Natural killer cell (primary cell): ENCODE results near the gene TNS3. TPM values are rescaled to one million over a fixed set of nuclear protein-coding genes. Genes with fewer than 3 reads are reported as not detected.

Source experiments
- ATAC-seq, 3 donors: fragments of 150-1000 bp in 2 of 3; fragments of 200-7000 bp in 1 of 3; cut with Tn5 transposase; 1 replicate in 1 of 3; 2 replicates in 2 of 3; pipeline ENCODE4 v1.10.0; 2021; ENCODE audit warnings: mild to moderate bottlenecking in 2 of 3, moderate library complexity in 2 of 3
- DNase-seq, 2 donors: peaks; one replicate each; pipeline versions ENCODE4 v3.0.0 to v3.0.0-alpha.2; 2013 to 2021; ENCODE audit warnings: mixed read lengths in 1 of 2
- H3K27ac ChIP-seq: one replicate; pipeline ENCODE4 v1.5.1; 2013; ENCODE audit warnings: mild to moderate bottlenecking, low read length
- H3K27me3 ChIP-seq: one replicate; pipeline ENCODE4 v1.6.1; 2013; ENCODE audit warnings: low read length; ENCODE audit not compliant: control insufficient read depth, insufficient read depth
- H3K36me3 ChIP-seq: one replicate; pipeline ENCODE4 v1.6.1; 2013; ENCODE audit warnings: low read length; ENCODE audit not compliant: control insufficient read depth, insufficient read depth
- H3K4me1 ChIP-seq: one replicate; pipeline ENCODE4 v1.6.1; 2013; ENCODE audit warnings: low read length; ENCODE audit not compliant: control insufficient read depth, insufficient read depth
- H3K4me3 ChIP-seq: one replicate; pipeline ENCODE4 v1.5.1; 2013; ENCODE audit warnings: low read length
- H3K9me3 ChIP-seq: one replicate; pipeline ENCODE4 v1.6.1; 2013; ENCODE audit warnings: low read length; ENCODE audit not compliant: control insufficient read depth, insufficient read depth
- H3K27ac Mint-ChIP-seq, 2 donors: one replicate each; pipeline ENCODE4 v1.8.0; 2022; ENCODE audit warnings: mild to moderate bottlenecking in 2 of 2, mixed read lengths in 2 of 2, moderate library complexity in 1 of 2
- H3K27me3 Mint-ChIP-seq, 2 donors: one replicate each; pipeline ENCODE4 v1.8.0; 2022; ENCODE audit warnings: low read depth in 2 of 2, mixed read lengths in 2 of 2
- H3K36me3 Mint-ChIP-seq: one replicate; pipeline ENCODE4 v1.8.0; 2022; ENCODE audit warnings: mixed read lengths
- H3K4me1 Mint-ChIP-seq, 2 donors: one replicate each; pipeline ENCODE4 v1.8.0; 2022; ENCODE audit warnings: mixed read lengths in 2 of 2
- H3K4me3 Mint-ChIP-seq: one replicate; pipeline ENCODE4 v1.8.0; 2022; ENCODE audit warnings: mild to moderate bottlenecking, moderate library complexity, mixed read lengths
- H3K9me3 Mint-ChIP-seq, 2 donors: one replicate each; pipeline ENCODE4 v1.8.0; 2022; ENCODE audit warnings: mixed read lengths in 2 of 2
- CTCF ChIP-seq: fragments of 200-600 bp; IDR thresholded peaks from one replicate; pipeline ENCODE4 v1.8.0; 2022; ENCODE audit warnings: antibody characterized with exemption
- WGBS: methylation state at CpG from one replicate; pipeline ENCODE4 v1.1.7; 2013; ENCODE audit warnings: missing lambda C conversion rate; ENCODE audit not compliant: insufficient coverage; 5-methylcytosine and 5-hydroxymethylcytosine counted together
- intact Hi-C: fragments of 100-400 bp; cut with micrococcal nuclease; formaldehyde crosslinking; loops from one replicate; pipeline ENCODE4 v1.14.2; 2022
- total RNA-seq, 4 donors: library from RNA; stranded (reverse); fragments of 120-200 nt in 1 of 4; gene quantifications; one replicate each; pipeline versions ENCODE4 v1.2.3 to v1.2.4, GENCODE V29; 2013 to 2022

TNS3 gene
- total RNA-seq, 3 donors from 2014 or later (not counting 1 experiment from before 2014, with no cell fraction given): 1.6 to 3.5 (median 2.9) TPM

DNA sequence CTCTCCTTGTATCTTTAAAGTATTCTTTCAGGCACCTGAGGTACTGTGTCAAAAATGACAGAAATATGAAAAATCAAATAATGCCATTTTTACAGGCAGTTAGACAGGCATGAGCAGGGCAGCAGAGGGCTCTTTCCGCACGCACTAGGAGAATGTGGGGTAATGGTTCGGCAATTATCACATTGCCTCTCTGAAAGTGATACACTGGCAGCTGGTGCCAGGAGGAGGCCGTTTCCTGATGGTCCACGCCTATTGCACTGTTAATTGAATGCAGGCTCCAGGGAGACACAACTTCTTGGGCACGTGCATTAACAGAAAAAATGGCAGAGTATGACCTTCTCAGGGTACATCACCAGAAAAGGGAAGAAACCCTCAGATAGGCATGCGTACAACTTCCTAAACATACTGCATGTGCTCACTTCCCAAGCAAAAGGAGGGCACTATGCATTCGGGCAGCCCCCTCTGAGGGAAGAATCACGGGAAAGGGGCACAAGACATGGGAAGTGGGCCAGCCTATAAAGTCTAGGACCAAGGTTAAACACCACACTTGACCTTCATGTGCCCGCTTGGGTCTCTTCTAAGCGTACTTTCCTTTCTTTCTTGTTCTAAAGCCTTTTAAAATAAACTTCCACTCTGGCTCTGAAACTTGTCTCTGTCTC lies 161.7 kb downstream of the TNS3 start:
- no peak overlapping the region for H3K27ac Mint-ChIP-seq
- H3K4me1 Mint-ChIP-seq: no peaks in the 10 kb centered on the region
- Histone ChIP-seq H3K9me3 (no peaks in the 10 kb centered on the region), H3K27ac (no peak overlapping the region), H3K4me3 (no peak overlapping the region), H3K27me3 (no peaks in the 10 kb centered on the region), H3K4me1 (no peaks in the 10 kb centered on the region), H3K36me3 (no peaks in the 10 kb centered on the region)
- intact Hi-C loops: no loop called here
- WGBS: 91% methylated on average over 11 of the region's 11 CpGs
- H3K9me3 Mint-ChIP-seq: no peaks in the 10 kb centered on the region
- no peak for TF ChIP-seq CTCF
- no peaks in the 10 kb centered on the region for H3K36me3 Mint-ChIP-seq
- no peaks in the 10 kb centered on the region for H3K27me3 Mint-ChIP-seq
- ATAC-seq (no peak), DNase-seq (no peak)
- no peak overlapping the region for H3K4me3 Mint-ChIP-seq

- Mint-ChIP-seq H3K9me3 (no peaks in the 10 kb centered on the region), H3K27me3 (no peaks in the 10 kb centered on the region), H3K4me3 (no peak overlapping the region), H3K36me3 (no peaks in the 10 kb centered on the region), H3K27ac (no peak overlapping the region), H3K4me1 (no peaks in the 10 kb centered on the region)
- H3K27me3 ChIP-seq: no peaks in the 10 kb centered on the region
- no peak overlapping the region for H3K4me3 ChIP-seq
- no peaks in the 10 kb centered on the region for H3K4me1 ChIP-seq
- no peaks in the 10 kb centered on the region for H3K9me3 ChIP-seq
- no peak for ATAC-seq
- intact Hi-C loops: no loop called here
- WGBS: 86% methylated on average over 1 of the region's 1 CpG
- no peaks in the 10 kb centered on the region for H3K36me3 ChIP-seq
- no peak for DNase-seq
- no peak overlapping the region for H3K27ac ChIP-seq
- TF ChIP-seq CTCF: no peak
These were observed 162.4 kb downstream of the TNS3 start for GRCh38 chr7:47419471-47419870.

DNA sequence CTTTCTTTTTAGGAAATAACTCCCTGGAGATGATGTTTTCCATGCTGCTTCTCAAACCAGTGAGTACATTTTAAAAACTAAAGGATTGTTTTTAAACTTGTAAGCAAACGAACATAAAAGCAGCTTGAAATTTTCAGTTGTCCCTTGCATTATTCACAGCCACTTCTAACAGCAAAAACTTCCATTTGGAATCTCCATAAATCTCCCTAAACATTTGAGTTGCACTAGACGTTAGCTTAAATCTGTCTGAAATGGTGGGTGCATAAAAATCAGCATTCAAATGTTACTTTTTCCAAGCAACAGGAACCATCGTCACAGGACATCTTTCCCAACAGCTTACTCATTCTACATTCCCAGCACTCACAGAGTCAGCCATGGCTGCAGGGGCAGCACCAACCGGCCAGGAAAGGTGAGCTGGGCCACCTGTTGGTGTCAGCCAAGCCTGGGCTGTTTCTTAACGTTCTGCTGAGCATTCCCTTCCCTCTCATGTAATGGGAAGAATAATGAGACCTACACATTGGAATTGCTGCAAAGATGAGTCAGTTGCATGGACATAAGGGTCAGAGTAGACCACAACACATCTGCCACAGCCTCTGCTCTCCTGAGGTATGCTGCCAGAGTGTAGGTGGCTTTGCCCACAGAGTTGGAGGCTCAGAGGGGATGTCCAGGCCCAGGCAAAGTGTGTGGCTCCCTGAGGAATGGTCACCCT lies 163.2 kb downstream of the TNS3 start:
- H3K27ac Mint-ChIP-seq: no peak overlapping the region
- Histone ChIP-seq H3K27ac (no peak overlapping the region), H3K9me3 (no peaks in the 10 kb centered on the region), H3K27me3 (no peaks in the 10 kb centered on the region), H3K4me3 (no peak overlapping the region), H3K4me1 (no peaks in the 10 kb centered on the region), H3K36me3 (no peaks in the 10 kb centered on the region)
- WGBS: 79% methylated on average over 5 of the region's 5 CpGs
- TF ChIP-seq CTCF: no peak
- no peaks in the 10 kb centered on the region for H3K36me3 Mint-ChIP-seq
- no peaks in the 10 kb centered on the region for H3K4me1 Mint-ChIP-seq
- H3K9me3 Mint-ChIP-seq: no peaks in the 10 kb centered on the region
- intact Hi-C loops: no loop called here
- DNase-seq: no peak
- no peaks in the 10 kb centered on the region for H3K27me3 Mint-ChIP-seq
- no peak for ATAC-seq
- H3K4me3 Mint-ChIP-seq: no peak overlapping the region
